ENCODE results near the gene COL8A1. TPM values are rescaled to one million over a fixed set of nuclear protein-coding genes. Genes with fewer than 3 reads are reported as not detected.

Gene COL8A1
- total and polyA plus RNA-seq, 10 of the 15 experiments (the other 5 are each of a cell fraction or from before 2014, with no cell fraction given), result 0.04 to 0.73 (median 0.10) TPM; not detected in 5

DNA sequence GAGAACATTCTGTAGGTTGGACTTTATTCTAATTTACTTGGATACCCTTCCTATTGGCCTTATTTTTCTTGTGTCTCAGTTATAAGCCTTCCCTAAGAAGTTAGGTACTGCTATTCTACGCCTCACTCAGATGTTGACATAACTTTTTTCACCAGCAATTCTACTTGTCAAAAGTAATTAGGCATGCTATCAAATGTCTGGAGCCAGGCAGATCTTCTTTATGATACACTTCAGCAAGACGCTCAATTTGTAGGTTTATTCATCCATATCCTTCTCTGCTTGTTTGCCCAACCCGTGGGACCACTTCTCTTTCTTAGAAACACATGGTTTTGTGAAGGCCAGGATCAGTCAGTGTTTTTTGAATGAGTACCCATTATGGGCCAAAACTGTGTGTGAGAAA lies 36.2 kb upstream of the COL8A1 start:
- in situ Hi-C loops (cut with MboI) (no loop called here), intact Hi-C loops (cut with micrococcal nuclease; ENCODE audit: unreplicated experiment) (loop anchor here (10.0 kb wide), 1 partner anchor 47 kb away; no protein-coding TSS in a partner anchor)
- no peak overlapping the region for H3K9ac ChIP-seq (ENCODE audit: control insufficient read depth, insufficient read depth, low read length)
- no peak overlapping the region for H3K4me2 ChIP-seq (ENCODE audit: control insufficient read depth, insufficient read depth)
- H3K4me3 ChIP-seq, result no peak overlapping the region
- H4K20me1 ChIP-seq (ENCODE audit: control insufficient read depth, insufficient read depth), result no peaks in the 10 kb centered on the region
- no peaks in the 10 kb centered on the region for H3K79me2 ChIP-seq (ENCODE audit: control insufficient read depth, insufficient read depth, low read length)
- CTCF ChIA-PET, result interaction anchor here (0.7 kb wide), 1 partner anchor 46 kb away, joined by 3 read pairs; no protein-coding TSS in a partner anchor
- POLR2A ChIA-PET, result no interaction called here
- H3K4me1 ChIP-seq (ENCODE audit: control insufficient read depth, insufficient read depth, low read length), result no peaks in the 10 kb centered on the region
- no peak overlapping the region for H3K27ac ChIP-seq (ENCODE audit: control insufficient read depth, insufficient read depth)
- TF ChIP-seq KLF5 (IDR thresholded peaks at IDR 0.05; ENCODE audit: partially characterized antibody), result no peak
- TF ChIP-seq CBX5 (IDR thresholded peaks at IDR 0.05; ENCODE audit: low read depth), result no peak
- no peak for TF ChIP-seq PML (IDR thresholded peaks at IDR 0.05; ENCODE audit: low read length)
- TF ChIP-seq NR2C2 (IDR thresholded peaks at IDR 0.05; ENCODE audit: borderline replicate concordance, control insufficient read depth, insufficient read length, low read depth), result no peak
- no peak for TF ChIP-seq EED (IDR thresholded peaks at IDR 0.05; ENCODE audit: low read depth)
- TF ChIP-seq, protein P1, sequence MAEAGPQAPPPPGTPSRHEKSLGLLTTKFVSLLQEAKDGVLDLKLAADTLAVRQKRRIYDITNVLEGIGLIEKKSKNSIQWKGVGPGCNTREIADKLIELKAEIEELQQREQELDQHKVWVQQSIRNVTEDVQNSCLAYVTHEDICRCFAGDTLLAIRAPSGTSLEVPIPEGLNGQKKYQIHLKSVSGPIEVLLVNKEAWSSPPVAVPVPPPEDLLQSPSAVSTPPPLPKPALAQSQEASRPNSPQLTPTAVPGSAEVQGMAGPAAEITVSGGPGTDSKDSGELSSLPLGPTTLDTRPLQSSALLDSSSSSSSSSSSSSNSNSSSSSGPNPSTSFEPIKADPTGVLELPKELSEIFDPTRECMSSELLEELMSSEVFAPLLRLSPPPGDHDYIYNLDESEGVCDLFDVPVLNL (IDR thresholded peaks at IDR 0.05; ENCODE audit: low read depth, low read length), result no peak
- TF ChIP-seq NFXL1 (IDR thresholded peaks at IDR 0.05; ENCODE audit: borderline replicate concordance), result no peak
- RAD21 ChIA-PET (ENCODE audit: unreplicated experiment), result no interaction called here
- 2% methylated on average over 3 of the region's 3 CpGs for WGBS (ENCODE audit: insufficient coverage, insufficient replicate concordance, low lambda C conversion rate, missing lambda C conversion rate)
- BruUV-seq (replicated peaks), result no TSS peak
- H3K27me3 ChIP-seq (replicated peaks in 1 of 2; ENCODE audit: control insufficient read depth in 2 of 2, insufficient read depth in 2 of 2, low read length in 1 of 2), result no peaks in the 10 kb centered on the region
- H2AFZ ChIP-seq (ENCODE audit: control insufficient read depth, low read depth, low read length), result no peak overlapping the region
- FAIRE-seq (no peak), ATAC-seq (no peak), DNase-seq (ENCODE audit: low read depth, low spot score) (no peak)
- H3K36me3 ChIP-seq (ENCODE audit: control insufficient read depth in 2 of 2, insufficient read depth in 2 of 2, low read length in 1 of 2), result no peaks in the 10 kb centered on the region
- SMC1A ChIA-PET (ENCODE audit: uncharacterized antibody, unreplicated experiment), result no interaction called here
- H3K9me3 ChIP-seq (replicated peaks; ENCODE audit: control insufficient read depth, insufficient read depth, low read length), result no peaks in the 10 kb centered on the region

DNA sequence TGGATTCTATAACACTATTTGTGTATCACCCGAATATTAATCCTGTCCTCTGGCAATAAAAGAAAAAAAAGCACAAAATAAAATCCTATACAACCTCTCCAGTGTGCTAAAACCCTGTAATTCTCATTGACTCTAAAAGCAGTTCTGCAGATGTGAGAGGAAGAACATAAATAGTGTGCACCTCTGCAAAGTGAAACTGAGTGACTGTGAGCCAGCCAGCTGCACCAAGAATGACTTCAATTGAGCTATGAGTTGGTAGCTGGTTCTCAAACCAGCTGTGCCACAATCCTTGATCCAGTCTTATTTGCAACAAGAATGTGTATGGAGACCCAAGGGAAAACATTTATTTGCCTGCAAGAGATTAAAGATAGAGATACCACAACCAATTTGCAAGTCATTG lies 31.2 kb upstream of the COL8A1 start:
- Histone ChIP-seq H3K79me2 (ENCODE audit: control insufficient read depth, insufficient read depth, low read length) (no peaks in the 10 kb centered on the region), H3K4me3 (no peak overlapping the region), H3K27ac (ENCODE audit: control insufficient read depth, insufficient read depth) (no peak overlapping the region), H3K27me3 (replicated peaks in 1 of 2; ENCODE audit: control insufficient read depth in 2 of 2, insufficient read depth in 2 of 2, low read length in 1 of 2) (no peaks in the 10 kb centered on the region), H3K36me3 (ENCODE audit: control insufficient read depth in 2 of 2, insufficient read depth in 2 of 2, low read length in 1 of 2) (no peaks in the 10 kb centered on the region), H2AFZ (ENCODE audit: control insufficient read depth, low read depth, low read length) (no peak overlapping the region), H3K9ac (ENCODE audit: control insufficient read depth, insufficient read depth, low read length) (no peak overlapping the region), H3K9me3 (replicated peaks; ENCODE audit: control insufficient read depth, insufficient read depth, low read length) (no peaks in the 10 kb centered on the region), H3K4me2 (ENCODE audit: control insufficient read depth, insufficient read depth) (no peak overlapping the region), H4K20me1 (ENCODE audit: control insufficient read depth, insufficient read depth) (no peaks in the 10 kb centered on the region), H3K4me1 (ENCODE audit: control insufficient read depth, insufficient read depth, low read length) (no peaks in the 10 kb centered on the region)
- SMC1A ChIA-PET (ENCODE audit: uncharacterized antibody, unreplicated experiment), result interaction anchor here (0.7 kb wide), 1 partner anchor 10 kb away, joined by 3 read pairs; no protein-coding TSS in a partner anchor
- DNase-seq (ENCODE audit: low read depth, low spot score) (no peak), FAIRE-seq (no peak), ATAC-seq (peak; percentile 40; the same call in 2 of the 3 replicates)
- RAD21 ChIA-PET (ENCODE audit: unreplicated experiment), result no interaction called here
- intact Hi-C loops (cut with micrococcal nuclease; ENCODE audit: unreplicated experiment) (loop anchor here (10.0 kb wide), 1 partner anchor 52 kb away; no protein-coding TSS in a partner anchor), in situ Hi-C loops (cut with MboI) (no loop called here)
- BruUV-seq (replicated peaks), result no TSS peak
- CTCF ChIA-PET, result interaction anchor here (0.8 kb wide), 1 partner anchor 12 kb away, joined by 3 read pairs; no protein-coding TSS in a partner anchor
- POLR2A ChIA-PET, result no interaction called here
- WGBS (ENCODE audit: insufficient coverage, insufficient replicate concordance, low lambda C conversion rate, missing lambda C conversion rate), result 0% methylated on average over 1 of the region's 1 CpG
- TF ChIP-seq, protein P2, sequence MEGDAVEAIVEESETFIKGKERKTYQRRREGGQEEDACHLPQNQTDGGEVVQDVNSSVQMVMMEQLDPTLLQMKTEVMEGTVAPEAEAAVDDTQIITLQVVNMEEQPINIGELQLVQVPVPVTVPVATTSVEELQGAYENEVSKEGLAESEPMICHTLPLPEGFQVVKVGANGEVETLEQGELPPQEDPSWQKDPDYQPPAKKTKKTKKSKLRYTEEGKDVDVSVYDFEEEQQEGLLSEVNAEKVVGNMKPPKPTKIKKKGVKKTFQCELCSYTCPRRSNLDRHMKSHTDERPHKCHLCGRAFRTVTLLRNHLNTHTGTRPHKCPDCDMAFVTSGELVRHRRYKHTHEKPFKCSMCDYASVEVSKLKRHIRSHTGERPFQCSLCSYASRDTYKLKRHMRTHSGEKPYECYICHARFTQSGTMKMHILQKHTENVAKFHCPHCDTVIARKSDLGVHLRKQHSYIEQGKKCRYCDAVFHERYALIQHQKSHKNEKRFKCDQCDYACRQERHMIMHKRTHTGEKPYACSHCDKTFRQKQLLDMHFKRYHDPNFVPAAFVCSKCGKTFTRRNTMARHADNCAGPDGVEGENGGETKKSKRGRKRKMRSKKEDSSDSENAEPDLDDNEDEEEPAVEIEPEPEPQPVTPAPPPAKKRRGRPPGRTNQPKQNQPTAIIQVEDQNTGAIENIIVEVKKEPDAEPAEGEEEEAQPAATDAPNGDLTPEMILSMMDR (IDR thresholded peaks at IDR 0.05 in 2 of 3, conservative IDR thresholded peaks at IDR 0.05 in 1 of 3; ENCODE audit: control insufficient read depth in 2 of 3, extremely low read depth in 1 of 3, insufficient read depth in 1 of 3, low read depth in 3 of 3, low read length in 3 of 3), result no peak
- TF ChIP-seq CEBPB (IDR thresholded peaks at IDR 0.05; ENCODE audit: borderline replicate concordance in 1 of 2, low read depth in 2 of 2, low read length in 2 of 2), result no peak
- TF ChIP-seq POLR2AphosphoS5 (IDR thresholded peaks at IDR 0.05; ENCODE audit: low read length), result no peak
- TF ChIP-seq ZNF274 (IDR thresholded peaks at IDR 0.05; ENCODE audit: insufficient read depth, insufficient read length), result no peak
- no peak for TF ChIP-seq KDM1A (IDR thresholded peaks at IDR 0.05; ENCODE audit: borderline replicate concordance)
- no peak for TF ChIP-seq RUNX3 (IDR thresholded peaks at IDR 0.05; ENCODE audit: low read length)
- no peak for TF ChIP-seq ZNF217 (IDR thresholded peaks at IDR 0.05)
- TF ChIP-seq SIN3A (IDR thresholded peaks at IDR 0.05; ENCODE audit: low read depth, low read length), result no peak
- TF ChIP-seq, protein P3, sequence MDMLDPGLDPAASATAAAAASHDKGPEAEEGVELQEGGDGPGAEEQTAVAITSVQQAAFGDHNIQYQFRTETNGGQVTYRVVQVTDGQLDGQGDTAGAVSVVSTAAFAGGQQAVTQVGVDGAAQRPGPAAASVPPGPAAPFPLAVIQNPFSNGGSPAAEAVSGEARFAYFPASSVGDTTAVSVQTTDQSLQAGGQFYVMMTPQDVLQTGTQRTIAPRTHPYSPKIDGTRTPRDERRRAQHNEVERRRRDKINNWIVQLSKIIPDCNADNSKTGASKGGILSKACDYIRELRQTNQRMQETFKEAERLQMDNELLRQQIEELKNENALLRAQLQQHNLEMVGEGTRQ (IDR thresholded peaks at IDR 0.05; ENCODE audit: borderline replicate concordance, low read depth, low read length), result no peak

Data from GM12878 (cell line).